ENCODE measurements around the gene FAM200A. TPM values are rescaled to one million over a fixed set of nuclear protein-coding genes. Genes with fewer than 3 reads are reported as not detected.
"Not testable (repeated sequence)": the region's sequence is repeated elsewhere in the genome, so short reads cannot be mapped to it uniquely, and the experiment has no call there.

Gene FAM200A
- total and polyA plus RNA-seq, 2 donors, result 7.6 to 11.2 TPM

- WGBS, result 99% methylated on average over 4 of the region's 4 CpGs
- no peaks in the 10 kb centered on the region for H3K9me3 ChIP-seq (ENCODE audit: control insufficient read depth in 2 of 2, insufficient read depth in 1 of 2, low read length in 1 of 2)
- H3K27me3 ChIP-seq (ENCODE audit: control insufficient read depth in 2 of 2, insufficient read depth in 1 of 2, low read length in 1 of 2), result no peaks in the 10 kb centered on the region
- peaks cover 12 to 33% of the 10 kb centered on the region in 2 donors for H3K36me3 ChIP-seq (ENCODE audit: control insufficient read depth in 2 of 2, insufficient read depth in 2 of 2, low read length in 1 of 2)
- DNase-seq (ENCODE audit: low read depth in 6 of 9, low spot score in 9 of 9), result no peak
- no peak overlapping the region for H3K4me3 ChIP-seq (ENCODE audit: low read length in 2 of 2)
- H3K27ac ChIP-seq (ENCODE audit: low read depth in 1 of 2, low read length in 1 of 2), result no peak overlapping the region
- peaks cover 20 to 22% of the 10 kb centered on the region in 2 donors for H3K4me1 ChIP-seq (ENCODE audit: control insufficient read depth in 2 of 2, insufficient read depth in 2 of 2, low read length in 2 of 2)
Measured at GRCh38 chr7:99553039-99553438, 1.1 kb upstream of the FAM200A start.

GRCh38 chr7:99551334-99551733, 580 bp downstream of the FAM200A start:
- DNase-seq (ENCODE audit: low read depth in 6 of 9, low spot score in 9 of 9), result no peak
- peaks cover 13 to 36% of the 10 kb centered on the region in 2 donors for H3K36me3 ChIP-seq (ENCODE audit: control insufficient read depth in 2 of 2, insufficient read depth in 2 of 2, low read length in 1 of 2)
- no peaks in the 10 kb centered on the region for H3K27me3 ChIP-seq (ENCODE audit: control insufficient read depth in 2 of 2, insufficient read depth in 1 of 2, low read length in 1 of 2)
- peak overlapping the region; percentile 82 to 99 for H3K4me3 ChIP-seq (ENCODE audit: low read length in 2 of 2)
- no peaks in the 10 kb centered on the region for H3K9me3 ChIP-seq (ENCODE audit: control insufficient read depth in 2 of 2, insufficient read depth in 1 of 2, low read length in 1 of 2)
- H3K27ac ChIP-seq (ENCODE audit: low read depth in 1 of 2, low read length in 1 of 2), result peak overlapping the region; percentile 70 to 81
- peaks cover 11 to 12% of the 10 kb centered on the region in 2 donors for H3K4me1 ChIP-seq (ENCODE audit: control insufficient read depth in 2 of 2, insufficient read depth in 2 of 2, low read length in 2 of 2)
- WGBS, result 19% methylated on average over 15 of the region's 15 CpGs

GRCh38 chr7:99549545-99549944, 2.4 kb downstream of the FAM200A start:
- Histone ChIP-seq H3K36me3 (ENCODE audit: control insufficient read depth in 2 of 2, insufficient read depth in 2 of 2, low read length in 1 of 2) (peaks cover 9 to 18% of the 10 kb centered on the region in 2 donors), H3K4me1 (ENCODE audit: control insufficient read depth in 2 of 2, insufficient read depth in 2 of 2, low read length in 2 of 2) (peaks cover 11 to 12% of the 10 kb centered on the region in 2 donors)
- H3K27ac ChIP-seq (ENCODE audit: low read depth in 1 of 2, low read length in 1 of 2); H3K9me3 ChIP-seq (ENCODE audit: control insufficient read depth in 2 of 2, insufficient read depth in 1 of 2, low read length in 1 of 2); H3K27me3 ChIP-seq (ENCODE audit: control insufficient read depth in 2 of 2, insufficient read depth in 1 of 2, low read length in 1 of 2); H3K4me3 ChIP-seq (ENCODE audit: low read length in 2 of 2); DNase-seq (ENCODE audit: low read depth in 6 of 9, low spot score in 9 of 9): not testable (repeated sequence)
- 100% methylated on average over 1 of the region's 2 CpGs for WGBS

- H3K27ac ChIP-seq (ENCODE audit: low read depth in 1 of 2, low read length in 1 of 2); H3K4me3 ChIP-seq (ENCODE audit: low read length in 2 of 2); H3K27me3 ChIP-seq (ENCODE audit: control insufficient read depth in 2 of 2, insufficient read depth in 1 of 2, low read length in 1 of 2); H3K4me1 ChIP-seq (ENCODE audit: control insufficient read depth in 2 of 2, insufficient read depth in 2 of 2, low read length in 2 of 2); DNase-seq (ENCODE audit: low read depth in 6 of 9, low spot score in 9 of 9): not testable (repeated sequence)
- peaks cover 5 to 42% of the 10 kb centered on the region in 2 donors for H3K9me3 ChIP-seq (ENCODE audit: control insufficient read depth in 2 of 2, insufficient read depth in 1 of 2, low read length in 1 of 2)
- H3K36me3 ChIP-seq (ENCODE audit: control insufficient read depth in 2 of 2, insufficient read depth in 2 of 2, low read length in 1 of 2), result peaks cover 10 to 11% of the 10 kb centered on the region in 2 donors
- WGBS, result 97% methylated on average over 5 of the region's 5 CpGs
Measured at GRCh38 chr7:99545308-99545707, 6.6 kb downstream of the FAM200A start.

- no peaks in the 10 kb centered on the region for H3K4me1 ChIP-seq (ENCODE audit: control insufficient read depth in 2 of 2, insufficient read depth in 2 of 2, low read length in 2 of 2)
- H3K4me3 ChIP-seq (ENCODE audit: low read length in 2 of 2), result no peak overlapping the region
- 97% methylated on average over 6 of the region's 6 CpGs for WGBS
- no peak for DNase-seq (ENCODE audit: low read depth in 6 of 9, low spot score in 9 of 9)
- peaks cover 5 to 44% of the 10 kb centered on the region in 2 donors for H3K9me3 ChIP-seq (ENCODE audit: control insufficient read depth in 2 of 2, insufficient read depth in 1 of 2, low read length in 1 of 2)
- peaks cover 10 to 11% of the 10 kb centered on the region in 2 donors for H3K36me3 ChIP-seq (ENCODE audit: control insufficient read depth in 2 of 2, insufficient read depth in 2 of 2, low read length in 1 of 2)
- no peaks in the 10 kb centered on the region for H3K27me3 ChIP-seq (ENCODE audit: control insufficient read depth in 2 of 2, insufficient read depth in 1 of 2, low read length in 1 of 2)
- no peak overlapping the region for H3K27ac ChIP-seq (ENCODE audit: low read depth in 1 of 2, low read length in 1 of 2)
Measured at GRCh38 chr7:99543916-99544315, 8.0 kb downstream of the FAM200A start.

GRCh38 chr7:99543081-99543671, 8.7 kb downstream of the FAM200A start:
- no peaks in the 10 kb centered on the region for H3K27me3 ChIP-seq (ENCODE audit: control insufficient read depth in 2 of 2, insufficient read depth in 1 of 2, low read length in 1 of 2)
- H3K4me1 ChIP-seq (ENCODE audit: control insufficient read depth in 2 of 2, insufficient read depth in 2 of 2, low read length in 2 of 2), result no peaks in the 10 kb centered on the region
- peaks cover 5 to 44% of the 10 kb centered on the region in 2 donors for H3K9me3 ChIP-seq (ENCODE audit: control insufficient read depth in 2 of 2, insufficient read depth in 1 of 2, low read length in 1 of 2)
- peaks cover 8 to 11% of the 10 kb centered on the region in 2 donors for H3K36me3 ChIP-seq (ENCODE audit: control insufficient read depth in 2 of 2, insufficient read depth in 2 of 2, low read length in 1 of 2)
- no peak overlapping the region for H3K4me3 ChIP-seq (ENCODE audit: low read length in 2 of 2)
- H3K27ac ChIP-seq (ENCODE audit: low read depth in 1 of 2, low read length in 1 of 2), result no peak overlapping the region
- WGBS, result 97% methylated on average over 34 of the region's 34 CpGs
- no peak for DNase-seq (ENCODE audit: low read depth in 6 of 9, low spot score in 9 of 9)

- Histone ChIP-seq H3K4me1 (ENCODE audit: control insufficient read depth in 2 of 2, insufficient read depth in 2 of 2, low read length in 2 of 2) (no peaks in the 10 kb centered on the region), H3K27me3 (ENCODE audit: control insufficient read depth in 2 of 2, insufficient read depth in 1 of 2, low read length in 1 of 2) (no peaks in the 10 kb centered on the region), H3K4me3 (ENCODE audit: low read length in 2 of 2) (no peak overlapping the region), H3K36me3 (ENCODE audit: control insufficient read depth in 2 of 2, insufficient read depth in 2 of 2, low read length in 1 of 2) (peaks cover 0 to 7% of the 10 kb centered on the region in 2 donors), H3K27ac (ENCODE audit: low read depth in 1 of 2, low read length in 1 of 2) (no peak overlapping the region), H3K9me3 (ENCODE audit: control insufficient read depth in 2 of 2, insufficient read depth in 1 of 2, low read length in 1 of 2) (peaks cover 5 to 53% of the 10 kb centered on the region in 2 donors)
- DNase-seq (ENCODE audit: low read depth in 6 of 9, low spot score in 9 of 9), result no peak
- 93% methylated on average over 9 of the region's 9 CpGs for WGBS
Measured at GRCh38 chr7:99541212-99541611, 10.7 kb downstream of the FAM200A start.

- no peak overlapping the region for H3K27ac ChIP-seq (ENCODE audit: low read depth in 1 of 2, low read length in 1 of 2)
- no peaks in the 10 kb centered on the region for H3K27me3 ChIP-seq (ENCODE audit: control insufficient read depth in 2 of 2, insufficient read depth in 1 of 2, low read length in 1 of 2)
- no peak overlapping the region for H3K4me3 ChIP-seq (ENCODE audit: low read length in 2 of 2)
- WGBS, result 93% methylated on average over 5 of the region's 5 CpGs
- H3K4me1 ChIP-seq (ENCODE audit: control insufficient read depth in 2 of 2, insufficient read depth in 2 of 2, low read length in 2 of 2), result no peaks in the 10 kb centered on the region
- DNase-seq (ENCODE audit: low read depth in 6 of 9, low spot score in 9 of 9), result no peak
- peaks cover 5 to 57% of the 10 kb centered on the region in 2 donors for H3K9me3 ChIP-seq (ENCODE audit: control insufficient read depth in 2 of 2, insufficient read depth in 1 of 2, low read length in 1 of 2)
- H3K36me3 ChIP-seq (ENCODE audit: control insufficient read depth in 2 of 2, insufficient read depth in 2 of 2, low read length in 1 of 2), result peaks cover 0 to 7% of the 10 kb centered on the region in 2 donors
Measured at GRCh38 chr7:99540542-99540941, 11.4 kb downstream of the FAM200A start.

GRCh38 chr7:99539213-99539811, 12.6 kb downstream of the FAM200A start:
- Histone ChIP-seq H3K9me3 (ENCODE audit: control insufficient read depth in 2 of 2, insufficient read depth in 1 of 2, low read length in 1 of 2) (peaks cover 5 to 64% of the 10 kb centered on the region in 2 donors), H3K4me3 (ENCODE audit: low read length in 2 of 2) (no peak overlapping the region), H3K4me1 (ENCODE audit: control insufficient read depth in 2 of 2, insufficient read depth in 2 of 2, low read length in 2 of 2) (no peaks in the 10 kb centered on the region), H3K36me3 (ENCODE audit: control insufficient read depth in 2 of 2, insufficient read depth in 2 of 2, low read length in 1 of 2) (peaks cover 0 to 7% of the 10 kb centered on the region in 2 donors), H3K27me3 (ENCODE audit: control insufficient read depth in 2 of 2, insufficient read depth in 1 of 2, low read length in 1 of 2) (no peaks in the 10 kb centered on the region), H3K27ac (ENCODE audit: low read depth in 1 of 2, low read length in 1 of 2) (no peak overlapping the region)
- DNase-seq (ENCODE audit: low read depth in 6 of 9, low spot score in 9 of 9), result no peak
- 83% methylated on average over 7 of the region's 7 CpGs for WGBS

All from thymus (tissue), 11 donors.